Smooth muscle cell (in vitro differentiated cells): ENCODE measurements around the gene FAM222A. TPM values are rescaled to one million over a fixed set of nuclear protein-coding genes. Genes with fewer than 3 reads are reported as not detected.

Source experiments
- DNase-seq: peaks from one replicate; lab custom pipeline; 2025; ENCODE audit not compliant: unreplicated experiment; lab: John Stamatoyannopoulos, UW
- H2AFZ ChIP-seq: fragments of 200-600 bp; sonication (generic); 2 replicates; pipeline ENCODE4 v1.6.0; 2016; ENCODE audit warnings: antibody characterized with exemption, low read depth, mild to moderate bottlenecking
- H3F3A ChIP-seq: fragments of 200-600 bp; sonication (generic); 2 replicates; pipeline ENCODE4 v1.6.0; 2017; ENCODE audit warnings: antibody characterized with exemption, low read depth
- H3K27ac ChIP-seq: fragments of 200-600 bp; sonication (generic); 2 replicates; pipeline ENCODE4 v1.5.1; 2016; ENCODE audit warnings: low read depth, mild to moderate bottlenecking
- H3K27me3 ChIP-seq: fragments of 200-600 bp; sonication (generic); 2 replicates; pipeline ENCODE4 v1.6.1; 2016; ENCODE audit warnings: low read depth, mild to moderate bottlenecking
- H3K36me3 ChIP-seq: fragments of 200-600 bp; sonication (generic); 2 replicates; pipeline ENCODE4 v1.5.1; 2016; ENCODE audit warnings: low read depth
- H3K4me1 ChIP-seq: fragments of 200-600 bp; sonication (generic); 2 replicates; pipeline ENCODE4 v1.5.1; 2016; ENCODE audit warnings: low read depth
- H3K4me2 ChIP-seq: fragments of 200-600 bp; sonication (generic); 2 replicates; pipeline ENCODE4 v1.6.0; 2016; ENCODE audit warnings: mild to moderate bottlenecking
- H3K4me3 ChIP-seq: fragments of 200-600 bp; sonication (generic); 2 replicates; pipeline ENCODE4 v1.5.1; 2016; ENCODE audit warnings: mild to moderate bottlenecking
- H3K79me2 ChIP-seq: fragments of 200-600 bp; sonication (generic); 2 replicates; pipeline ENCODE4 v1.6.0; 2016; ENCODE audit warnings: low read depth, mild to moderate bottlenecking
- H3K9ac ChIP-seq: fragments of 200-600 bp; sonication (generic); 2 replicates; pipeline ENCODE4 v1.6.0; 2016; ENCODE audit warnings: low read depth
- H3K9me3 ChIP-seq: fragments of 200-600 bp; sonication (generic); replicated peaks from 2 replicates; pipeline ENCODE4 v1.5.1; 2016; ENCODE audit warnings: low read depth
- H4K20me1 ChIP-seq: fragments of 200-600 bp; sonication (generic); 2 replicates; pipeline ENCODE4 v1.6.0; 2016; ENCODE audit warnings: low read depth
- CTCF ChIP-seq: fragments of 200-600 bp; sonication (generic); IDR thresholded peaks from 2 replicates; pipeline ENCODE4 v1.5.1; 2017; ENCODE audit warnings: borderline replicate concordance, mild to moderate bottlenecking, antibody characterized with exemption; ENCODE audit not compliant: insufficient read depth, poor library complexity, severe bottlenecking
- WGBS: methylation state at CpG from one replicate; pipeline ENCODE4 v1.1.7; 2016; ENCODE audit warnings: low lambda C conversion rate; 5-methylcytosine and 5-hydroxymethylcytosine counted together
- polyA plus RNA-seq: library from polyadenylated mRNA; unstranded; fragments of >200 nt; fragmentation: Nextera tagmentation; extraction: Ambion mirVana; gene quantifications from 2 replicates; pipeline ENCODE4 v1.2.1, GENCODE V29; 2016
- total RNA-seq: library from RNA; depleted of rRNA; stranded (reverse); fragments of >200 nt; gene quantifications from 2 replicates; pipeline ENCODE4 v1.2.3, GENCODE V29; 2014

The FAM222A gene
- total and polyA plus RNA-seq, 2 experiments from 2014 or later, result 0.85 to 1.7 TPM

- Histone ChIP-seq H3K9ac (no peak overlapping the region), H2AFZ (no peak overlapping the region), H3K36me3 (no peaks in the 10 kb centered on the region), H3K9me3 (no peaks in the 10 kb centered on the region), H3K4me2 (no peak overlapping the region), H3K4me3 (no peak overlapping the region), H3K79me2 (no peaks in the 10 kb centered on the region), H3K4me1 (peaks cover 12% of the 10 kb centered on the region), H3K27me3 (no peaks in the 10 kb centered on the region), H3K27ac (no peak overlapping the region), H4K20me1 (no peaks in the 10 kb centered on the region), H3F3A (peaks cover 9% of the 10 kb centered on the region)
- no peak for TF ChIP-seq CTCF
- whole genome bisulfite sequencing, result 86% methylated on average over 11 of the region's 11 CpGs
- DNase-seq, result no peak
Measured at GRCh38 chr12:109697877-109698468, 15.7 kb upstream of the FAM222A start.

- WGBS, result 94% methylated on average over 7 of the region's 7 CpGs
- Histone ChIP-seq H3K27me3 (no peaks in the 10 kb centered on the region), H3K4me2 (no peak overlapping the region), H3K27ac (no peak overlapping the region), H3K9ac (no peak overlapping the region), H4K20me1 (no peaks in the 10 kb centered on the region), H3K79me2 (no peaks in the 10 kb centered on the region), H3K4me3 (no peak overlapping the region), H3K9me3 (no peaks in the 10 kb centered on the region), H3F3A (peaks cover 9% of the 10 kb centered on the region), H3K4me1 (peaks cover 10% of the 10 kb centered on the region), H3K36me3 (no peaks in the 10 kb centered on the region), H2AFZ (no peak overlapping the region)
- no peak for TF ChIP-seq CTCF
- no peak for DNase-seq
Measured at GRCh38 chr12:109698820-109699219, 14.8 kb upstream of the FAM222A start.

- Histone ChIP-seq H3K79me2 (no peaks in the 10 kb centered on the region), H3K27me3 (no peaks in the 10 kb centered on the region), H3F3A (peaks cover 6% of the 10 kb centered on the region), H3K9ac (no peak overlapping the region), H4K20me1 (no peaks in the 10 kb centered on the region), H2AFZ (no peak overlapping the region), H3K27ac (no peak overlapping the region), H3K9me3 (no peaks in the 10 kb centered on the region), H3K4me1 (no peaks in the 10 kb centered on the region), H3K4me2 (no peak overlapping the region), H3K4me3 (no peak overlapping the region), H3K36me3 (no peaks in the 10 kb centered on the region)
- no peak for TF ChIP-seq CTCF
- 66% methylated on average over 6 of the region's 6 CpGs for WGBS
- no peak for DNase-seq
Measured at GRCh38 chr12:109701064-109701463, 12.6 kb upstream of the FAM222A start.
